Activated CD4-positive, alpha-beta T cell treated with anti-CD3 and anti-CD28 coated beads, Interleukin-2, amount 50 U/mL, for 4 hours (primary cell): ENCODE data around the gene KDM4B.

Experiments used
- DNase-seq, 2 experiments: peaks; one replicate each; pipeline ENCODE4 v3.0.0-alpha.2; 2020

Gene KDM4B

DNA sequence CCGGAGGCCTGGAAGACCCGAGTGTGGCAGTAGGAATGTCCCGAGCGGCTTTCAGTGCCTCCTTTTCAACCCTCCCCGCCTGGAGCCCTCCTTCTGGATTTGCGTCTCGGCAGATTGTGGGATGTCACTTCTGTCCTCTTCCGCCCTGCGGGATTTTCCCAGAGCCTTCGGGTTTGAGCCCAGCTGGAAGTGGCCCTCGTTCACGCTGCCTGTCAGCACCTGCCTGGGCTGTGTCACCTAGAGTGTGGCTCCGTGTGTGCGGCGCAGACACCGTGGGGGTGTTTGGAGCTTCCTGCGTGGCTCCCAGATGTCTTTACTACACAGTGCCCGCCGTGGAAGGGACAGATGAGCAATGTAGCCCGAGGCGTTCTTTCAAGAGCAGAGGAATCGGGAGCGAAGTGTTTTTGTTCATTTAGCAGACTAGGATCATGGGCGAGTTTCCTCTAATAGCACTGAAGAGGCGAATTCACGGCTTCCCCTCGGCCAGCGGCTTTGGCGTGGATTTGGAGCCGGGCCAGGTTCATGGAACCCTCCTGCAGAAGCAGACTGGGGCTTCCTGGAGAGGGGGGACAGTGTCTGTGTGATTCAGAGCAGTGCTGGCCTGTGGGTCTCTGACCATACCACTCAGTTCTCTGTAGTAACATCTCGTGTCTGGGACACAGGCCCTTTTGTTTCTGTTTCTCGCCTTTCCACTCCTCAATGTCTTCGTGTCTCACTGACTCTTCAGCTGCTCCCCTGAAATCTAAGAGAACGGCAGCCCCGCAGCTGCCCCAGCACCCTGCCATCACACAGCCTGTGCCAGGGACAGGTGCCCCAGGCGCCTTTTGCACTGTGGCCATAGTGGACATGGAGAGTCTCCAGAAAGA, 68.0 kb downstream of the KDM4B start:
- no peak for DNase-seq

DNA sequence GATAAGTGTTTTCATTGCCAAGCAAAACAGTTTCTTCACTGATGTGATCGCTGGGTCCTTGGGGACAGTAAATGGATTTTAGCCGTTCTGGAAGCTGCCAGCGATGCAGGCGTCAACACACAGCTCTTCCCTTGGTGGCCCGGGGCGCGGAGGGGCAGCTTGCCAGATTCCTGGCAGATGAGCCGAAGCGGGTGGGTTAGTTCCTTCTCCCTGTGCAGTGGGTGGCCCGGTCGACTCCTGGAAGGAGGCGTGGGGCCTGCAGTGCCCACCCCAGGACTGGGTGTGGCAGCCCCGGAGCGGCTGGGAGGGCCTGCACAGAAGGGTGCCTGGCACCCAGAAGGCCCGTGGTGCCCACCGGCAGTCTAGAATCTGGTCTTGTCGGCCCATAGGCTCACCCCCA, 69.0 kb downstream of the KDM4B start:
- no peak for DNase-seq

DNA sequence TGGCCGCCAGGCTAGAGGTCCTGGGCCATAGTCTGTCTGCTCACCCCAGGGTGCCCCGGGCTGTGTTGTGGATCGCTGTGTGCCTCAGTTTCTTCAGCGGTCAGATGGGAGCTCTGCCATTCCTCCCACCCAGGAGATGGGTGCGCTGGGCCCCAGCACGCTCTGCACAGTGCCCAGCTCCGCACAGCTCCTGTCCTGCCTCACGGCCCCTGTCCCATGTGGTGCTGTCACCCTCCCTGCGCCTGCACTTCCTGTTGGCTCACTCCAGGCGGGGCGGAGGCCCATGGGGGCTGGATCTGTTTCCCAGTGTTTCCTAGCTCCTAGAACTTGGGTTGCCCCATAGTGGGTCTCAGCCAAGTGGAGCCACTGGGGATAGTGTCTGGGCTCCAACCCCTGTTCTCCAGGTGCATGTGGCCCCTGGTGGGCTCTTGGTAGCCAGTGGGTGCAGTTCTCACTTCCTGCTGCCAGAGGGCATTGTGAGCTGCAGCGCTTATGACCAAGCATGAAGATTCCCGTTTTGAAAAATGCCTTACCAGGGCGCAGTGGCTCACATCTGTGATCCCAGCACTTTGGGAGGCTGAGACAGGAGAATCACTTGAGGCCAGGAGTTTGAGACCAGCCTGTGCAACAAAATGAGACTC, 69.8 kb downstream of the KDM4B start:
- no peak for DNase-seq

DNA sequence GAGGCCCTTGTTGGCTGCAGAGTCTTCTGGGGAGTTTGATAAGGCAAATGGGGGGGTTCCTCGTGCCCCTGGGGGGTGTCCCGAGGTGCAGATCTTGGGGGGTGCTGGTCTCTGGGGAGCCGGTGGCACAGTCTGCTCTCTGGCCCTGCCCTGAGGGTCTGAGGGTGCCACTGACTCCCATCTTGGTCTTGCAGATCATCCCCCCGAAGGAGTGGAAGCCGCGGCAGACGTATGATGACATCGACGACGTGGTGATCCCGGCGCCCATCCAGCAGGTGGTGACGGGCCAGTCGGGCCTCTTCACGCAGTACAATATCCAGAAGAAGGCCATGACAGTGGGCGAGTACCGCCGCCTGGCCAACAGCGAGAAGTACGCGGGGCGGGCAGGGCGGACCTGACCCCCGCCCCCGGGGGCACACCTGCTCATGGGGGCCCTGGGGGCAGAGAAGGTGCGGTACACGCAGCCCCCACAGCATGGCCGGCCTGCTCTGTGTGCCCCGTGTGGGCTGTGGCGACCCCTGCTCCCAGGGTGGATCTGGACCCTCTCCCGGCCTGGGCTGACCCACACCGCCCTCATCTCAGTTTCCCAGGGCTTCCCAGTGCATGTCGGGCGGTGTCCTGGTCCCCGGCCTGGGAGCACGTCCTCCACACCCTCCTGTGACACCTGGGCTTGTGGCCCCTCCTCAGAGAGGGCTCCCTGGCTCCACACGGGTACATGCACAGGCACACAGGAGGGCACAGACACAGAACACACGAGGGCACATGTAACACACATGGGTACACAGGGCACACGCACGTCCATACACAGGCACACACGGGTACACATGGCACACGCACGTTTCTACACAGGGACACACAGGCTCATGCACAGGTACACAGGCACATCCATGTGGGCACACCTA, 71.0 kb downstream of the KDM4B start:
- no peak for DNase-seq

DNA sequence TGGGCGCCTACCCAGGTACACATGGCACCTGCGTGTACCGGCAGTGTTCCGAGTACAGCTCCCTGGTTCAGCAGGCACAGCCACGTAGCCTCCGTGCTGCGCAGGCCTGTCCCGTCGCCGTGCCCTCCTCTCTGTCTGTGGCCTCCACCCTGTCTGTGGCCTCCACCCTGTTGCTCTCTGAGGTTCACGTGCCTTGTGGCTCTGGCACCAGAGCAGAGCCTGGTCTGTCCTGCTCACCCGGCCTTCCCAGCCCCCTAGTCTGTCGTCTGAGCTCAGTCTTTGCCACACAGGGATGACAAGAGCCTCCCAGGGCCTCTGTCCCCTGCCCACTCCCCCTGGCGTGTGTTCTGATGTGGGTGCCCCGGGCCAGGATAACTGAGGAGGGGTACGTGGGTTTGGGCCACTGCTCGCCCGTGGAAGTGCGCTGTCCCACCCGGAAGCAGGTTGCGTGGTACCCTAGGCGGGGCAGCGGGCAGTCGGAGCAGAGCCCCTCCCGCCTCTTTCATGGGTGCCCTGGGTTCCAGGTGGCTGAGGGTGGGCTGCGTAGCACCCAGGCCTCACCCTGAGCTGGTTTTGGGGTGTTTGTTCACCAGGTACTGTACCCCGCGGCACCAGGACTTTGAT, 71.7 kb downstream of the KDM4B start:
- DNase-seq, result no peak

DNA sequence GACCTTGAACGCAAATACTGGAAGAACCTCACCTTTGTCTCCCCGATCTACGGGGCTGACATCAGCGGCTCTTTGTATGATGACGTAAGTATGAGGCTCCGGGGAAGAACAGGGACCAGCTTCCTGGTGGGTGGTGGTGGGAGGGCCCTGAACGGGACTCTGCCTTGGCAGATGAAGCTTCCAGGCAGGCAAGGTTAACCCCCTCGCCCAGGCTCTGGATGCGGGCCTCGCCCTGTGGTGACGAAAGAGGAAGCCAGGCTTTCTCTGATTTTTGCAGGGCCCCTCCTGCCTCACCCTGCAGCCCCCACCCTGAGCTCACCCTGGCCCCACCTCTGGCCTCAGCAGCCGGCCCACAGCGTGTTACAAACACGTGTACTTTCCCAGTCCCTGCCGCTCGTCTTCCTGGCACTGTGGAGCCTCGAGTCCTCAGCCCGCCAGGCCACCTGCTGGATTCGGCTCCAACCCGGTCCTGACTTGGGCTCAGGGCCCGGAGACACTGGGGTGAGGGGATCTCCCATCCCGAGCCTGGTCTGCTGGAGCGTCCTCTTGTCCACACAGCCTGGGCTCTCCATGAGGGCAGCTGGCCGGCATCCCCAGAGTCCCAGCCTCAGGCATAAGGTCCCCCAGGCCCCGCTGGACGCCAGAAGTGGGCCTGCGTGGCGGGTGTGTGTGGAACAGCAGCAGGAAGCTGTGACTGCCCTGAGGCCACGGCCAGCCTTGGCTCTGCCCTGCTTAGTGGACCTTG, 72.4 kb downstream of the KDM4B start:
- no peak for DNase-seq

DNA sequence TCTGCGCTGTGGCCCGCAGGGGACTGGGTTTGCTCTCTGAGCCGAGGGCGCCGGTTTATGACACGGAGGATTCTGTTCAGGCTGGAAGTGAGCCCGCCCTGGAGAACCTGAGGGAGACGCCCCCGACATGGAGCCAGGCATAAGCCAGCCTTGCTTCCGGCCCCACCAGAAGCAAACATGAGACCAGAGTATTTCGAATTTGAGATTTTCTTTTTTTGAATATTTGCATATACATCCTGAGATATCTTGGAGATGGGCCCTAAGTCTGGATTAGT, 72.9 kb downstream of the KDM4B start:
- DNase-seq, result no peak

DNA sequence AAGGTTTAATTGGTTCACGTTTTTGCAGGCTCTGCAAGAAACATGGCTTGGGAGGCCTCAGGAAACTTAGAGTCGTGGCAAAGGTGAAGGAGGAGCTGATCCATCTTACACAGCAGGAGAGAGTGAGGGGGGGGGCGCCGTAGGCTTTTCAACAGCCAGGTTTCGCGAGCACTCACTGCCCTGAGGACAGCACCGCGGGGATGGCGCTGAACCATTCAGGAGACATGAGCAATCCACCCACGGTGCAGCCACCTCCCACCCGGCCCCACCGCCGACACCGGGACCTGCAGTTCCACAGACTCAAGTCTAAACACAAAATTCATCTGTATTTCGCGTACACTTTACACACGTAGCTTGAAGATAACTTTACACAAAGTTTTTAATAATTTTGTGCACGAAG, 73.6 kb downstream of the KDM4B start:
- no peak for DNase-seq

DNA sequence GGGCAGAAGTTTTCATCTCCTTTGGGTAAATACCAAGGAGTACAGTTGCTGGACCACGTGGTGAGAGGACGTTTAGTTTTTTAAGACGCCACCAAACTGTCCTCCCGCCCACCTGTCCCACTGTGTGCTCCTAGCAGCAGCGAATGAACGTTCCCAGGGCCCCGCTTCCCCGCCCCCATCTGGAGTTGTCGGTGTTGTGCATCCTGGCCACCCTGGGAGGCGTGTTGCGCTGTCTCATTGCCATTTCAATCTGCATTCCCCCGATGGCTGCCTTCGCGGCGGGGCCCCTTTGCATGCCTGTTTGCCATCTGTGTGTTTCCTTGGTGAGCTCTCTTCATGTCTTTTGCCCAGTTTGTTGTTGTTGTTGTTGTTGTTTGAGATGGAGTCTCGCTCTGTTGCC, 76.1 kb downstream of the KDM4B start:
- DNase-seq, result no peak

DNA sequence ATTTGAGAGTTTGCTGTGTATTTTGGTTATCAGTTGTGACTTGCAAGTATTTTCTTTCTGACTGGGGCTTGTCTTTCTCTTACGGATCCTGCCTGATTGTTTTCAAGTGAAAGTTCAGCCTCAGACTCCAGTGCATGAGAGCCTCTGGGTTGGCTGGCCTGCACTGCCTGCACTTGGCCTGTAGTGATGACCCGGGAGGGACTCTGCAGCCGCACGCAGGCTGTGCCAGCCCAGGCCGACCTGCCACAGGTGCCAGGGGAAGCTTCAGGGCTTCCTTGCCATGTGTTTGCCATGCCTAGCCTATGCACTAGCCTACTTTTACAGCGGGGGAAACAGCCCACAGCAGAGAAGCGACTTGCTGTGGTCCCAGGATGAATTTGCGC, 77.0 kb downstream of the KDM4B start:
- DNase-seq, result no peak

DNA sequence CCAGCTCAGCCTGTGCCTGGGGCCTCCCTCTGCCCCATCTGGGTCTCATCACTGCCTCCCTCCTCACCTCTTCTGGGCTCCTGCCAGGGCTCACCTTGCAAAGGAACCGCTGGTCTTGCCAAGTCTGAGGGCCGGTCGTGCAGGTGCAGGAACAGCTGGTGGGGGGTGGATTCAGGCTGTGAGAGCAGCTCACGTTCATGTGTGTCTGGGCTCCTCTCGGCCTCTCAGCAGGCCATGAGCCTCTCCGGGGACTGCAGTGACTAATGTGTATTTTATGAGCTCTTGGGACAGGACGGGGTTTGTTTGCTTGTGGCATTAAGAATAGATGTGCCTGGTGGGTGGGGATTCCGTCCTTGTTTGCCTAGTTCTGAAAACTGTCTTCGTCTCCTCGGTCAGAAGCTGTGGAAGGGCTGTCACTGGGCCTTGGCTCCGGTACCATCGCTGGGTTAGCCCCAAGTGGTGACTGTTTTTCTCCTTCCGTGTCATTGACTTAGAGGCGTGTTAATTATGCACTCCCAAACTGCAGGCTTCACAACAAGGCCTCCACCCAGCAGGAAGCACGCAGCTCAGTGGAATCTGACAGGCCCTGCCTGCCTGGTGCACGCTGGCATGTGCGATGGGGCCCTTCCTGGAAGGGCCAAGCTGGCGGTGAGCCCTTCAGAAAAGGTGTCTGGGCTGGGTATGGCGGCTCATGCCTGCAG, 77.6 kb downstream of the KDM4B start:
- DNase-seq, result no peak

DNA sequence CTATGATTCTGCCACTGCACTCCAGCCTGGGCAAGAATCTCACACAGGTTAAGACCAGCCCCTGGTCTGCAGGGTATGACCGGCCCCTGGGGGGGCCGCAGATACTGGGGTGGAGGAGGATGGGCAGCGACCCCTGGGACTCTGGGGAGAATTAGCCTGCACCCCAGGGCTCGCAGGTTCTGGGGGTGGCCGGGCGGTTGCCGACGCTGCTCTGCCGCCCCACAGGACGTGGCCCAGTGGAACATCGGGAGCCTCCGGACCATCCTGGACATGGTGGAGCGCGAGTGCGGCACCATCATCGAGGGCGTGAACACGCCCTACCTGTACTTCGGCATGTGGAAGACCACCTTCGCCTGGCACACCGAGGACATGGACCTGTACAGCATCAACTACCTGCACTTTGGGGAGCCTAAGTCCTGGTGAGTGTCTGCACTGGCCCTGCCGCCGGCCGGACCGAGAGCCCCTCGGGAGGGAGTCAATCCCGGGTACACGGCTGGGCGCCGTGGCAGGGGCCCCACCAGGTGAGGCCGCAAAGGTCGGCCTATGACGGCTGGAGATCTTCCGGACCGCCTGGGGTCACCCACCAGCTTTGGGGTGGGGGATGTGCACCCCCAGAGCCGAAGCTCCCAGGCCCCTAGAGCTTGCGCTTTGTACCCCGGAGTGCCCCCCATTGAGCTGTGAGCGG, 78.5 kb downstream of the KDM4B start:
- no peak for DNase-seq

DNA sequence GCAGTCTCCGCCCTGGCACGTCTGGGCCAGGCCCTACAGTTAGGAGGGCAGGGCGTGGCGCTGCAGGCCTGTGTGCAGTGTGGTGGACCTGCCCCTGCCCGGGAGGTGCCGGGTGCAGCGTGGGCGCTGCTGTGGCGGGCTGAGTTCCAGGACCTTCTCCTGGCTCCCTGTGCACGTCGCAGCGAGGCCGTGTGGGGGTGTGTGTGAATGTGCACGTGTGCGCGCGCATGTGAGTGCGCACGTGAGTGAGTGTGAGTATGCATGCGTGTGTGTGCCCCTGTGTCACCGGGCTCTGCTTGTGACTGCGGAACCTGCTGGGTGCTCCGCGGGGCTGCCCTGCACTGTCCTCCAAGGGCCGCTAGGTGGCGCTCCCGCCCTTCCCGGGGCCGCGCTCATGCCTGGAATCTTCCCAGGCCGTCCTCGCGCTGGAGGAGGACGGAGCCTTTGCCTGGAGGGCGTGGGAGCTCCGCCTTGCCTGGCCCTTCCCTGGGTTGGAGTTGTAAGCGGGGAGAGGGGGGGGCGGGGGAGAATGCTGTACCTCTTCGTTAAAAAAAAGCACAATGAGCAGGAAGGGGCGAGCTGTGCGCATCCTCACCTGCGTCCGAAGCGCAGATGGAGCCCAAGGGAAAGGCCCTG, 79.3 kb downstream of the KDM4B start:
- peak; percentile 35 to 36 for DNase-seq

DNA sequence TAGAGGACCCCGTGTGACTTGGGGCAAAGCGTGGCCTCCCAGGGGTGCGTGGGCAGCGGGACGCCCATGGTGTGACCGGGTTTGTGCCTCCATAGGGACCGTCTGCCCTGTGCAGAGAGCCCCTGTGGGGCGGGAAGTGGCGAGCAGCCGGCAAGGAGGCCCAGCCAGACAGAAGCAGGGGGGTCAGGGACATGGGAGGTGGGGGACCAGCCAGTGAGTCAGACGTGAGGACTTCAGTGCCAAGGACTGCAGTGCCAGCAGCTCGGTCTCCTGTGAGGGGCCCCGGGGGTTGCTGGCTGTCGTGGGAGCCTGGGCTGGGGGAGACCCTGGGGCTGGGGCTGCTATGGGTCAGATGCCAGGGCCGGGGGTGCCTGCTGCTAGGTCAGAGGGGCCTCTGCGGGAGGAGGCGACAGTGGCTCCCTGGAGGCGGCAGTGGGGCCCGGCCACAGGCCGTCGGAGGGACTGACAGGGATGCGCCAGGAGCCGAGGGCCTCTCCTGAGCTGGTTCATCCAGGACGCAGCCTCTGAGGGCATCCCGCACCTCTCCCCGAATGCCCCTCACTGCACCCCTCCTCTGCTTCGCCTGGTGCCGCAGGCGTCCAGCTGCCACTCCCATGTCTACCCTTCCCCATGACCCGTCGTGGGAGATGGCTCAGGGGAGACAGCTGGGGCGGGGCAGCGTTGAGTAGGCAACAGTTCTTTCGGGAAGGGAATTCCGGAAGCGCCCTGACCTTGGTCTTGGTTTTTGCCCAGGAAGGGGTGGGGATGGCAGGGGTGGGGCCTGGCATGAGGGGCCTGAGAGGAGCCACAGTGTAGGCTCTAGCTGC, 80.0 kb downstream of the KDM4B start:
- no peak for DNase-seq

DNA sequence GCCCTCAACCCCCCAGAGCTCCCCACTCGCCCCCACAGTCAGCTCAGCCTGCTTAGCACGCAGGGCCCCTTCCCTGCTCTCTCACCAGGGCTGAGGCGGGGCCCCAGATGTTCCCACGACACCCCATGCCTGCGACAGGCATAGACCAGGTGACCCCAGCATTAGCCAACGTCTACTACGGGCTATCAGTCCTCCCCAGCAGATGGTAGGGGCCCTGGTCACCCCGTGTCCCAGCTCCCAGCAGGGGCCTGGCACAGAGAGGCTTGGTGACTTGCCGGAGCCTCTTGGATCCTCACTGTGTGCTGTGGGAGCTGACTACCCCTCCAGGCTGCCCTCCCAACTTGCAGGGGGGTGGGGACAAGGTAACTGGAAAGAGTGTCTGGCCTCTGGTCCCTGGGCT, 80.6 kb downstream of the KDM4B start:
- no peak for DNase-seq

DNA sequence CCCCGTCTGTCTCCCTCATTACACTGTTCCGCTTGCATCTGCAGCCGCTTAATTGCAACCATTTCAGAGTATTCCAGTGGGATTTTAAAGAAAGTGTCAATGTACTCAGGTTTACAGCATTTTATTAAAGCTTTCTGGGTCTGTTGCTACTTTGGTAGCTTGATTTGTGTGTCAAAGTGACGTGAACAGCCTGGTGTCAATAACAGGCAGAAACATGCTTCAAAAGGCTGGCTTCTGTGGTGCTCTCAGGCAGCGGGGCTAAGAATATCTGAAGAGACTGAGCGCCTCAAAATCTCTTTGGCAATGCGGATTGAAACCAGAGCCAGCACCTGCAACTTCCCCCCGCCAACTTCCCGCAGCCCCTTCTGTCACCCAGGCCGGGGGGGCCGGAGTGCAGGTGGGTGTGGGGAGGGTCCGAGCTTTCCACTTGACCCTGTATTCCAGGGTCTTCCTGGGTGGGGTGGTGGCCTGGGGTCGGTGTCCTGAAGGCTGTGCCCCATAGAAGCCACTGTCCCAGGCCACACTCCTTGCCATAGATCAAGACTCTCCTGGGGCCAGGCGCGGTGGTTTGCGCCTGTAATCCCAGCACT, 81.2 kb downstream of the KDM4B start:
- DNase-seq, result no peak

DNA sequence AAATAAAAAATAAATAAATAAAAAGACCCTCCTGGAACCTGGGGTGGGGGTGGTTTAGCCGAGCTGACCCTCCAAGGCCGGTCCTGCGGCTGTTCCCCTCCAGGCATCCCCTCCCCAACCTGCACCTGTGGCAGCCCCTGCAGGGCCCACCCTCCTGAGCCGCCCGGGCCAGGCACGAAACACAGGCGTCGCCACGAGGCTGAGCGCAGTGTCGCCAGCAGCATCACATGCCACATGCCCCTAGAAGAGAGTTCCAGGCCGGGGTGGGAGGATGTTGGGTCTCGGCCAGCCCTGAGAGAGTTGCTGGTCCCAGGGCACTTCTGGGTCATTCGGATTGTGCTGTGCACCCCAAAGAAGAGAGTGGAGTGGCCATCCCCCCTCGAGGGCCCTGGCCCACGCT, 82.0 kb downstream of the KDM4B start:
- no peak for DNase-seq

DNA sequence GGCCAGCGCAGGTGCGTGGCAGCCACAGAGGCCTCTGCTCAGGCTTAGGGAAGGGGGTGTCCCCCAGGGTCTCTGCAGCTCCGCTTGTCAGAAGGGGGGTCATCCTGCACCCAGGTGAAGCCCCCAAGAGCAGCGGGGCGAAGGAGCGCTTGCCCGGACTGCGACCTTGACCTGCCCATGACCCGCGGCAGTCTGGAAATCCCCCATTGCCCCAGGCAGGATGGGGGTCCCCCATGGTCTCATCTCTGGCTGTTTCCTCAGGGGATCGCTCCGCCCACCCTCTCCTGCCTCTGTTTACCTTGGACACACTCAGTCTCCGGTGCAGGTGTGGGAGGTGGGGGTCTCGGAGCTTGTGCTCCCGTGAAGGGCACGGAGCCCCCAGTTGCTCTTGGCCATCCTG, 82.7 kb downstream of the KDM4B start:
- no peak for DNase-seq

DNA sequence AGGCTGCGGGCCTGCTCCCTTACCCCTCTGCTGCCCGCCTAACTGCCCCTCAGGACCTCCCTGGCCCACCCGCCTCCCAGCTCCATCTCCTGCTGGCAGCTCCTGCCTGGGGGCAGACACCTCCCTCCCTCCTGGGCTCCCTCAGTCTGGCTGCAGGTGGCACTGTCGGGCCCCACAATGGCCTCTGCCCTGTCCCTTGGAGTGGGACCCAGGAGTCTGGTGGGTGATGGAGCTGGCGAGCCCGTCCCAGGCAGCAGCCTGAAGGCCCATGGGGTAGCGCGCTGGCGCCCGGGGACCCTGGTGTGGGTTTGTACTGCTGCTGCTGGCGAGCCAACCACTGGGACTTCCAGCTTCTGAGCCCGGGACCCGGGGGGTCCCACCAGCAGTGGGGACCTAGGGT, 83.6 kb downstream of the KDM4B start:
- no peak for DNase-seq
